Measurements from ENCODE around the gene MEPE. TPM values are rescaled to one million over a fixed set of nuclear protein-coding genes. Genes with fewer than 3 reads are reported as not detected.

The MEPE gene
- not detected for total RNA-seq

GRCh38 chr4:87832669-87833068 lies at the start of gene MEPE:
TSS of gene MEPE (plus strand) at chr4:87832969. CDS start at chr4:87834715, 1,746 bp downstream.
- Histone ChIP-seq H3K36me3 (no peaks in the 10 kb centered on the region), H3K27ac (no peak within 1 kb of the TSS), H3K27me3 (no peaks in the 10 kb centered on the region), H3K9me3 (no peaks in the 10 kb centered on the region), H3K4me1 (no peaks in the 10 kb centered on the region), H3K4me3 (no peak within 1 kb of the TSS)
- in situ Hi-C loops (cut with MboI; ENCODE audit: low pct_ligation_motif_present in 1 of 4, low pct_unique_long_range_greater_than_20kb in 1 of 4, low sequenced_read_pairs in 3 of 4) (loop anchor here in 2 of 4 donors (10.0 to 25.0 kb wide), 3 partner anchors 148 to 470 kb away; no protein-coding TSS in a partner anchor), intact Hi-C loops (cut with DNase I; ENCODE audit: low total_unique reads) (no loop called here)
- WGBS, 2 donors (ENCODE audit: low coverage in 1 of 2): 92 to 93% methylated on average over 2 of the region's 2 CpGs
- TF ChIP-seq CTCF (IDR thresholded peaks at IDR 0.05): no peak
- no peak for TF ChIP-seq EP300 (IDR thresholded peaks at IDR 0.05; ENCODE audit: low read depth)
- no peak for TF ChIP-seq POLR2A (IDR thresholded peaks at IDR 0.05)
- no peak for TF ChIP-seq POLR2AphosphoS5 (IDR thresholded peaks at IDR 0.05)
- no peak for DNase-seq

DNA sequence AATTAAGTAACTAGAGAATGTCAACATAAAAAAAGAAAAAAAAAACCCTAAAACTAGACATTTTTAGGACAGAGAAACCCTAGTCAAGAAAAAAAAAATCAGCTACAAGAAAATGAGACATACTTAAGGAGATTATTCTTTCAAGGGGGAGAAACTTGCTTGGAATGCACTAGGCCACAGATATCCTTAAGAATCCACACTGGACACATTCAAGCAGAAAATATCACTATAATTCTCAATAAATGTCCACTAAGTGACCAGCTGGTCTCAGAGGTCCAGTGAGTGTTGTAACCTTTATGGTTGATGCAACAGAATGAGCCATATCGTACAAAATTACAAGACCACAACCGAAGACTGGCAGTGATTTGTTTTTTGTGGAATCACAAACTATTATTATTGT lies 49.0 kb upstream of the MEPE start:
- Histone ChIP-seq H3K27me3 (no peaks in the 10 kb centered on the region), H3K36me3 (no peaks in the 10 kb centered on the region), H3K4me3 (no peak overlapping the region), H3K27ac (no peak overlapping the region), H3K4me1 (no peaks in the 10 kb centered on the region), H3K9me3 (no peaks in the 10 kb centered on the region)
- in situ Hi-C loops (cut with MboI; ENCODE audit: low pct_ligation_motif_present in 1 of 4, low pct_unique_long_range_greater_than_20kb in 1 of 4, low sequenced_read_pairs in 3 of 4): no loop called here
- no peak for DNase-seq
- no peak for TF ChIP-seq POLR2AphosphoS5 (IDR thresholded peaks at IDR 0.05)
- no peak for TF ChIP-seq CTCF (IDR thresholded peaks at IDR 0.05)
- TF ChIP-seq EP300 (IDR thresholded peaks at IDR 0.05; ENCODE audit: low read depth): no peak
- no peak for TF ChIP-seq POLR2A (IDR thresholded peaks at IDR 0.05)
- intact Hi-C loops (cut with DNase I; ENCODE audit: low total_unique reads): no loop called here
- WGBS, 2 donors (ENCODE audit: low coverage in 1 of 2): 90 to 95% methylated on average over 2 of the region's 2 CpGs

- in situ Hi-C loops (cut with MboI; ENCODE audit: low pct_ligation_motif_present in 1 of 4, low pct_unique_long_range_greater_than_20kb in 1 of 4, low sequenced_read_pairs in 3 of 4): no loop called here
- TF ChIP-seq CTCF (IDR thresholded peaks at IDR 0.05): no peak
- TF ChIP-seq EP300 (IDR thresholded peaks at IDR 0.05; ENCODE audit: low read depth): no peak
- TF ChIP-seq POLR2A (IDR thresholded peaks at IDR 0.05): no peak
- no peak for TF ChIP-seq POLR2AphosphoS5 (IDR thresholded peaks at IDR 0.05)
These were observed 46.8 kb upstream of the MEPE start for GRCh38 chr4:87785731-87786509.

DNA sequence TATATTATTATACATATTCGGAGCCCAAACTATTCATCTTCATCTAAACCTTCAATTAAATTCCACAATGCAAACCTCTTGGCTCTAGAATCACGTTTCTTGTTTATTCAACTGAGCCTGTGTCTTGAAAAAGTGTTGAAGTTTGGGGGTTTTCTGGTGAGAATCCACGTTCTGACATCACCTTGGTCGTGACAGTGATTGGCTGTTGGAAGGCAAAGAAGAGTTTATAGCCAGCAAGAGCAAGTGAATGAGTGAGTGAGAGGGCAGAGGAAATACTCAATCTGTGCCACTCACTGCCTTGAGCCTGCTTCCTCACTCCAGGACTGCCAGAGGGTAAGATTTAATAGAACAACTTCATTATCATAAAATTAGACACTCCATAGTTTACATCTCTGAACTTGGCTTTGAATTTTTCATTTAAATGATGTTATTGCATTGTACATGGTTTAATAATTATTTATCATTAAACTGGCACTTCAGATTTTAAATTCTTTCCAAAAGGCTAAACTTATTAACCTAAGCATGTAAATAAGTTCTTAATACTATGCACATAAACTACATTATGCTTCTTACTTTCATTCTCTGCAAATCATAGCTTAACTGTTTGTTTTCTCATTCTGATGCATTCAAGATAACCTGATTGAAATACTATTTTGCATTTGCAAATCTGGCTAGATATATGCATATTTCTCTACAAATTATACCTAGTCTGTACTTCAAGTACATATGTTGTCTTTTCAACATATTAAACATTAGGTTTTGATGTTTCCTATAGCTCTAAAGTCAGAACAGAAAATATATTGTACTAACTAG lies 33.3 kb upstream of the MEPE start, which contains the start of gene IBSP:
IBSP (plus strand) TSS at position 254 of the 813 bp plus-strand sequence. CDS start 2,808 bp downstream, outside the sequence.
- no peaks in the 10 kb centered on the region for H3K27me3 ChIP-seq
- in situ Hi-C loops (cut with MboI; ENCODE audit: low pct_ligation_motif_present in 1 of 4, low pct_unique_long_range_greater_than_20kb in 1 of 4, low sequenced_read_pairs in 3 of 4) (no loop called here), intact Hi-C loops (cut with DNase I; ENCODE audit: low total_unique reads) (no loop called here)
- TF ChIP-seq CTCF (IDR thresholded peaks at IDR 0.05): no peak
- 40 to 45% methylated on average over 4 of the region's 4 CpGs for WGBS, 2 donors (ENCODE audit: low coverage in 1 of 2)
- no peak within 1 kb of the TSS for H3K27ac ChIP-seq
- no peak within 1 kb of the TSS for H3K4me3 ChIP-seq
- DNase-seq: no peak
- no peaks in the 10 kb centered on the region for H3K36me3 ChIP-seq
- no peaks in the 10 kb centered on the region for H3K4me1 ChIP-seq
- no peaks in the 10 kb centered on the region for H3K9me3 ChIP-seq

More at GRCh38 chr4:87785731-87786509, 46.8 kb upstream of the MEPE start:
- H3K4me1 ChIP-seq: no peaks in the 10 kb centered on the region
- no peak overlapping the region for H3K4me3 ChIP-seq
- DNase-seq: no peak
- no peaks in the 10 kb centered on the region for H3K9me3 ChIP-seq
- H3K36me3 ChIP-seq: no peaks in the 10 kb centered on the region
- intact Hi-C loops (cut with DNase I; ENCODE audit: low total_unique reads): no loop called here
- 80 to 84% methylated on average over 6 to 15 of the region's 15 CpGs for WGBS, 2 donors (ENCODE audit: low coverage in 1 of 2)
- no peaks in the 10 kb centered on the region for H3K27me3 ChIP-seq
- no peak overlapping the region for H3K27ac ChIP-seq
